ENCODE measurements around the gene HDGF.

DNA sequence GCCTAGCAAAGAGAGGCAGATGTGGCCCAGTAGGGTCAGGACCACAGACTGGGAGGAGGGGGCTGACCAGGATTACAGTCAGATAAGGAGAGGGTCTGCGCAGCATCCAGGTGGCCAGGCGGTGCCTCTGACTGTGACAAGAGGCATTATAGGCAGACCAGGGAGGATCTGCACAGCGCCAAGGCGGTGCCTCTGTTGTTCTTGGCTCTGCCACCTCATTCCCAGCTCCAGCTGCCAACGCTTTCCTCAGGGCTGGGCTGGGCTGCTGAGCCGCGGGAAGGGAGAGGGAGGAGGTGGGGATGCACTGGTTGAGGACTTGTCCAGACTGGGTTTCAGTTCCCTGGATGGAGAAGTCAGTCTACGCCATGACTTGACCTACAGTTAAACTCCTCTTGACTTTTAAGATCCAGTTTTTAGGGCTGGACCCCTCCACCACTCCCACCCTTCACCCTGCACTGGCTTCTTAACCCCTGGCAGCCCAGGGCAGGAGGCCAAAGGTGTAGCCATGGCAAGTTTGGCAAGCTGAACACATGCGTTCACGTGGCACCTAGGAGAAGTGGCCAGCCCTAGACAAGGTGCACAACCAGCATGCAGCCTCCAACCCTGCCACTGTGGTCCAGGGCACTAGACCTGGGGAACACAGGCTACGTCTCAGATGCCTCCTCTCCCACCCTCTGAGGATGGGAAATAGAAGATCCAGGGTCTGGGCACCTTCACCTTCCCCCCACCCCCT, 41.6 kb downstream of the HDGF start:
- TF ChIP-seq, protein P1, sequence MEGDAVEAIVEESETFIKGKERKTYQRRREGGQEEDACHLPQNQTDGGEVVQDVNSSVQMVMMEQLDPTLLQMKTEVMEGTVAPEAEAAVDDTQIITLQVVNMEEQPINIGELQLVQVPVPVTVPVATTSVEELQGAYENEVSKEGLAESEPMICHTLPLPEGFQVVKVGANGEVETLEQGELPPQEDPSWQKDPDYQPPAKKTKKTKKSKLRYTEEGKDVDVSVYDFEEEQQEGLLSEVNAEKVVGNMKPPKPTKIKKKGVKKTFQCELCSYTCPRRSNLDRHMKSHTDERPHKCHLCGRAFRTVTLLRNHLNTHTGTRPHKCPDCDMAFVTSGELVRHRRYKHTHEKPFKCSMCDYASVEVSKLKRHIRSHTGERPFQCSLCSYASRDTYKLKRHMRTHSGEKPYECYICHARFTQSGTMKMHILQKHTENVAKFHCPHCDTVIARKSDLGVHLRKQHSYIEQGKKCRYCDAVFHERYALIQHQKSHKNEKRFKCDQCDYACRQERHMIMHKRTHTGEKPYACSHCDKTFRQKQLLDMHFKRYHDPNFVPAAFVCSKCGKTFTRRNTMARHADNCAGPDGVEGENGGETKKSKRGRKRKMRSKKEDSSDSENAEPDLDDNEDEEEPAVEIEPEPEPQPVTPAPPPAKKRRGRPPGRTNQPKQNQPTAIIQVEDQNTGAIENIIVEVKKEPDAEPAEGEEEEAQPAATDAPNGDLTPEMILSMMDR (IDR thresholded peaks at IDR 0.05; ENCODE audit: control extremely low read depth in 1 of 3, insufficient read depth in 1 of 3, low read depth in 1 of 3, low read length in 3 of 3), result no peak
- TF ChIP-seq SIN3A (conservative IDR thresholded peaks at IDR 0.05 in 1 of 2, IDR thresholded peaks at IDR 0.05 in 1 of 2; ENCODE audit: low read depth in 1 of 2, low read length in 2 of 2) (no peak), MAX (IDR thresholded peaks at IDR 0.05) (no peak), USF2 (IDR thresholded peaks at IDR 0.05; ENCODE audit: low read length) (no peak), JUN (IDR thresholded peaks at IDR 0.05; ENCODE audit: low read depth, low read length) (no peak), CHD2 (IDR thresholded peaks at IDR 0.05; ENCODE audit: low read length) (no peak)

Data from H1 (cell line).